Activated gamma-delta T cell treated with anti-CD3 and anti-CD28 coated beads, Interleukin-2, amount 50 U/mL, for 16 hours (primary cell): ENCODE results near the gene ZFPM1.

Experiments used
- DNase-seq: peaks from one replicate; pipeline ENCODE4 v3.0.0-alpha.2; 2020; ENCODE audit warnings: low read depth

The ZFPM1 gene

GRCh38 chr16:88539652-88540345 lies 86.7 kb downstream of the ZFPM1 start:
- DNase-seq, result no peak

GRCh38 chr16:88540346-88540977 lies 87.4 kb downstream of the ZFPM1 start:
- DNase-seq, result no peak

GRCh38 chr16:88541831-88542616 lies 88.9 kb downstream of the ZFPM1 start:
- DNase-seq, result no peak

GRCh38 chr16:88543230-88543813 lies 90.2 kb downstream of the ZFPM1 start:
- DNase-seq, result no peak

- no peak for DNase-seq
Measured at GRCh38 chr16:88545781-88546180, 92.7 kb downstream of the ZFPM1 start.

GRCh38 chr16:88548131-88548874 lies 95.2 kb downstream of the ZFPM1 start:
- DNase-seq, result no peak

GRCh38 chr16:88548985-88549384 lies 95.9 kb downstream of the ZFPM1 start:
- DNase-seq, result no peak

- DNase-seq, result no peak
Measured at GRCh38 chr16:88549671-88550245, 96.7 kb downstream of the ZFPM1 start.

- DNase-seq, result no peak
Measured at GRCh38 chr16:88550246-88550661, 97.2 kb downstream of the ZFPM1 start.

- no peak for DNase-seq
Measured at GRCh38 chr16:88552166-88552565, 99.1 kb downstream of the ZFPM1 start.

- DNase-seq, result no peak
Measured at GRCh38 chr16:88552815-88553214, 99.7 kb downstream of the ZFPM1 start.

- DNase-seq, result no peak
Measured at GRCh38 chr16:88553739-88554138, 100.7 kb downstream of the ZFPM1 start.

- no peak for DNase-seq
Measured at GRCh38 chr16:88554711-88555264, 101.7 kb downstream of the ZFPM1 start.

GRCh38 chr16:88556294-88556988 lies 103.4 kb downstream of the ZFPM1 start:
- DNase-seq, result no peak

- no peak for DNase-seq
Measured at GRCh38 chr16:88558457-88559442, 105.7 kb downstream of the ZFPM1 start.

- no peak for DNase-seq
Measured at GRCh38 chr16:88560714-88561484, 107.8 kb downstream of the ZFPM1 start.

GRCh38 chr16:88561485-88562359 lies 108.6 kb downstream of the ZFPM1 start:
- DNase-seq, result peak; percentile 42

- no peak for DNase-seq
Measured at GRCh38 chr16:88566158-88566557, 113.1 kb downstream of the ZFPM1 start.
